GM18951 (cell line): ENCODE results near the gene SH3YL1.
"Not testable (repeated sequence)": the region's sequence is repeated elsewhere in the genome, so short reads cannot be mapped to it uniquely, and the experiment has no call there.

Source experiments
- POLR2A ChIP-seq: IDR thresholded peaks from 4 replicates; pipeline ENCODE4 v1.6.1; 2011; ENCODE audit warnings: mild to moderate bottlenecking; ENCODE audit not compliant: insufficient read length, insufficient read depth; ENCODE audit errors: extremely low read depth
- in situ Hi-C: fragments of 300-500 bp; cut with MboI; formaldehyde crosslinking; loops from one replicate; pipeline ENCODE4 v1.12.0; 2022; ENCODE audit warnings: low sequenced_read_pairs, mixed read lengths, inconsistent platforms; ENCODE audit not compliant: unreplicated experiment

SH3YL1 gene

DNA sequence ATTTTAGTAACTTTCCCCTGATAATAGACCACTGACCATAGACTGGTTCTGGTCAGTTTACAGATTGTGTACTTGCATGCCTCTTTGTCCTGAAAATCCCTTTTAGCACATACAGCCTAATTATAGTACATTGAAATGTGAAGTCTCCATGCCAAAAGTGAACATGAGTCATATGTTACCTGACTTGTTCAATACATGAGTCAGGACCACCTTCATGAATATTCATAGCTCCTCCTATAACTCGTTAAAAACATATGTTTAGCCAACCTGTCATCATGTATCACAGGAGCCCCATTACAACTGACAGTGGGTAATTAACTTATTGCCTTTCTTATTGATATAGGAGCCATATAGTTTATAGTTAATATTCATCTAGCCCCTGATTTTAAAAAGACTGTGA is 78.6 kb downstream of the SH3YL1 start:
- in situ Hi-C loops, result no loop called here
- no peak for TF ChIP-seq POLR2A

DNA sequence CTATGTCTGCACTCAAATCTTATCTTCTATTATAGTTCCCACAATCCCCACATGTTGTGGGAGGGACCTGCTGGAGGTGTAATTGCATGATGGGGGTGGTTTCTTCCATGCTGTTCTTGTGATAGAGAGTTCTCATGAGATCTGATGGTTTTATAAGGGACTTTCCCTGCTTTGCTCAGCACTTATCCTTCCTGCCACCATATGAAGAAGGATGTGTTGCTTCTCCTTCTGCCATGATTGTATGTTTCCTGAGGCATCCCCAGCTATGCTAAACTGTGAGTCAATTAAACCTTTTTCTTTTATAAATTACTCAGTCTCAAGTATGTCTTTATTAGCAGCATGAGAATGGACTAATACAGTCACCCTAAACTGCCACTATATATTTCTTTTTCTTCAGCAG is 79.1 kb downstream of the SH3YL1 start:
- TF ChIP-seq POLR2A, result no peak
- in situ Hi-C loops, result no loop called here

DNA sequence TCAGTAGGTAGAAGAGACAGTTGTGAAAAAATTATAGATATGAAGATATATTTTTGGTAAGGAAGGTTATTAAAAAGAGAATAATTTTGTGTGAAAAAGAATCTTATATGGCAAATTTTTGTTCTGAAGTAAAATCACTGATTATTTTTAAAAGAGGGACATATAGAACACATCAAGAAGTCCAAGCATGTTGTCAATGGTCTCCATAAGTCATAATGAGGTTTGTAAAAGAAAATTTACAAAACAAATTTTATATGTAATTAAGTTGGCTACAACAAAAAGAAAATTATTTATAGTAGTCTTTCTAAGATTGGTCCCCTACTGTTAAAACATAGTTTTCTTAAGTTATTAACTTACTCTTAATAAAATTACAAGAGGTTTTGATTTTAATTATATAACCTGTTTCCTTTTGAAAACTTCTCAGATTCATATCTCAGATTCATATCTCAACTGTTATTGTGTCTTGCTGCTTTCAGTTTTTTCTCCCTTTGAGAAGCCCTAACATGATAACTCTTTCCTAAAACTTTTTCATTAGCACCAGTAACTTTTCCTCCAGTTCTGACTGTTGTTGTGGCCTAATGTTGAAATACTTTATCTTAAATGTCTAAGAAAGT is 81.2 kb downstream of the SH3YL1 start:
- in situ Hi-C loops, result no loop called here
- no peak for TF ChIP-seq POLR2A

DNA sequence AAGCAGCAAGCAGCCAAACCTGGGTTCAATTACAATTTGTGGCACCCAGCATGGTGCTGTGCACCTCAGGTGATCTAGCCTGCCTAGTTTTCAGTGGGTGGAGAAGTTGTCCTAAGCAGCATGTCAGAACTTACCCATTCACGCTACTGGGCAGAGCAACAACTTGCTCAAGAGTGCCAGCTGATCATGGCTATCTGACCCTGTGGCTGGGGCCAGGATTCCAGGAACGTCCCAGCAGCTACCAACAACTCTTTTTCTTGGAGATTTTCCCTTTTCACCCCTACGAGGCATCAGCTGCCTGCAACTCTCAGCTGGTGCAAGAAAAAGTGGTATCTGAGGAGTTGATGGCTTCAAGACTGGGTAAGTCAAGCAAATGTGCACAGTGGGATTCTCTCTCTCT is 83.5 kb downstream of the SH3YL1 start:
- TF ChIP-seq POLR2A, result no peak
- in situ Hi-C loops, result no loop called here

DNA sequence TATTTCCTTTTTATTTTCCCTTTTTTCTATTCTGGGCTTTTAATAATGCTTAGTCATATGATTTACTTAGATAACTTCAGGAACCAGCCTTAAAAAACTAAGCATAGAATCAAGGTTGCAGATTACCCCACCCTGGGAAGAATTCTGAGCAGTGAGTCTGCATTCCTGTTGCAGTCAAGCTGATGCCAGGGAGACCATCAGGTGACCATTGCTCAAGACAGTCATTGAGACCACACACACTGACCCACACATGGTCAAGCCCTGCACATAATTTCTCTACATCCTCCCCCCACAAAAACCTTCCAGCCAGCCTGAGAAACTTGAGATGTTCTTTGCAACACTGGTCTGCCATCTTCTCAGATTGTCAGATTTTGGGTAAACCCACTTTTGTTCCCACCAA is 83.9 kb downstream of the SH3YL1 start:
- in situ Hi-C loops, result no loop called here
- no peak for TF ChIP-seq POLR2A

DNA sequence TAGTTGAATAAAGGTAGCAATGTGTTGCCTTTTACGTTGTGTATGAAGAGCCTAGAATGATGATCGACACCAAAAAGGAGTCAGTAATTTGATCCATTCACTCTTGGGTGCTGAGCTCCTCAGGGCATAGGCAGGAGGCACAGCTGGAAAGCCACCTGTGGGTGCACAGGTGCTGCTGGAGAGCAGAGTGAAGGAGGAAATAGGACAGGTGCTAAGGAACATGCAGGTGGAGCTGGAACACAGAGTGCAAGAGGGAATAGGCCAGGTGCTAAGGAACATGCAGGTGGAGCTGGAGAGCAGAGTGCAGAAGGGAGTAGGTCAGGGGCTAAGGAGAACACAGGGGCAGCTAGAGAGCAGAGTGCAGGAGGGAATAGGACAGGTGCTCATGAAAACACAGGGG is 86.1 kb downstream of the SH3YL1 start:
- in situ Hi-C loops, result no loop called here
- TF ChIP-seq POLR2A, result no peak

DNA sequence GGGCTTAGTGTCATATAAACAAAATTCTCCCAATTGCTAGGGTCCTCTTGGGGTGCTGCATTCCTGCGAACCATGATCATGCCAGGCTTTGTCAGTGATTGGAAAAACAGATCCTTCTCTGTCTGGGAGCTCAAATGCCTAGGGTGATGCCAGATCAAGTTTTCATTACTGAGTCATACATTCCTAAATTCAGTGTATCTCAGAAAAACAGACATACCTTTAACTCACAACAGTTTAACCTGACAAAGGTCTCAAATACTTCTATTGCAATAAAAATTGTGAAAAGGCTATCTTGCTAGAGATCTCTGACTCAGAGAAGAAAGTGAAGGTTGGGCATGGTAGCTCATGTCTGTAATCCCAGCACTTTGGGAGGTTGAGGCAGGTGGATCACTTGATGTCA is 86.9 kb downstream of the SH3YL1 start:
- in situ Hi-C loops, result no loop called here
- TF ChIP-seq POLR2A, result no peak

DNA sequence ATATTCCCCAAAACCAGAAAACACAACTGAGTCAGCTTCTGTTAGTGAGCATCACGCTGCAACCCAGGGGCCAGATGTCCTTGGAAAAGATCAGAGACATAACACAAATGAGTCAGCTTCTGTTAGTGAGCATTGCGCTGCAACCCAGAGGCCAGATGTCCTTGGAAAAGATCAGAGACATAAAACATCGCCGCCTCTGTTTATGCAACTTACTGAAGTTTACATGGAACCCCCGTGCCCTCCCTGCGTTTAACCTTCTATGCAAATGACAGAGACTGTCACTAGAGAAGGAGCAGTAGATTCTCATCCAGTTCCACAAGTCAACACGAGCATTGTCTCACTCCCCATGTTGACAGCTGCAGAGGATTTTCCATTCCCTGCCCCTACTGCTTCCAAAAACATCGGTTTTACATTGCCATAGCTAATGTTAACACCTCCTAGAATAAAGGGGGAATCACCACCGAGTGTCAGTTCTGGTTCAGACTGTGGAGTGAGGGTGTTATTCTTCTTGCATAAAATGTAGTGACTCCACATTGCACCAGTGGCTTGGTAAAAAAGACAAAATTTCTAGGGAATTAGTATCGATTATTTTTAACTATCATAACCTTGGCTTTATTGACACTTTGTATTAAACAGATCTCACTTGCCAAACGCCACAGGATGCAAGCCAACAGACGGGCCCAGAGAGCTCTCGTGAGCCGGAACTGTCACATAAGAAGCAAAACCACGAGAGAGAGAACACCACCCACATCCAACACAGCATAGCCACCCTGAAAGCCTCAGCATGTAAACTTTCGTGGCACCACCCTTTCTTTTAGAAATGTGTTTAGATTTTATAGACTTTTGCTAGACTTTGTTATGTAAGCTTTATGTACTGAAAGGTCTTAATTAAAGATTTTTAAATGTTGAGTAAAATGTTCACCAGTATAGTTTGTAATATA is 87.7 kb downstream of the SH3YL1 start:
- in situ Hi-C loops, result no loop called here
- no peak for TF ChIP-seq POLR2A

DNA sequence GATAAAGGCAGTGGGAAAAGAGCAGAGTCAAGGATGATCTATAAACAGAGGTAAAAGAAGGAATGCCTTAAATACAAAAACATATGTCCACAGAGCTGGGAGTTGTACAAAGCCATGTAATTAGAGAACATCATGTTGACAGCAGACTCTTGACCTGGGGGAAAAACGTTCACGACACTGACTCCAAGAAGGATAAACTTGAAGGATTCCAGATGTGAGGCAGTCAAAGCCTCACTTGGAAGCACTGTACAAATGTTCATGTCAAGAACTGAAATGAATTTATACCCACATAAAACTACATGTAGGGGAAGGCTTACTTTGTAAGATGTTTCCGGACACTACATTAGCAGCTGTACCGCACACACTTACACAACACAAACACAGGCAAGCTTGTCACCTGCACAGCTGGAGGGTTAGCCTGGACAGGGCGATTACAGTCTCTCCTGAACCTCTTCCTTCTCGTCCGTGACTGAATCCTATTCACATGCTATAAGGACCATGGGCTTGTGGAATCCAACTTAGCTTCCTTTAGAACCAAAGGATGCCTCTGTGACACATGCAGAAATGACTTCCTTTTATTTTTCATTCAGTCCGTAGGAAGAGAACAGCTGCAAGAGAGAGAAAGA is 88.6 kb downstream of the SH3YL1 start:
- in situ Hi-C loops, result no loop called here
- TF ChIP-seq POLR2A, result no peak

DNA sequence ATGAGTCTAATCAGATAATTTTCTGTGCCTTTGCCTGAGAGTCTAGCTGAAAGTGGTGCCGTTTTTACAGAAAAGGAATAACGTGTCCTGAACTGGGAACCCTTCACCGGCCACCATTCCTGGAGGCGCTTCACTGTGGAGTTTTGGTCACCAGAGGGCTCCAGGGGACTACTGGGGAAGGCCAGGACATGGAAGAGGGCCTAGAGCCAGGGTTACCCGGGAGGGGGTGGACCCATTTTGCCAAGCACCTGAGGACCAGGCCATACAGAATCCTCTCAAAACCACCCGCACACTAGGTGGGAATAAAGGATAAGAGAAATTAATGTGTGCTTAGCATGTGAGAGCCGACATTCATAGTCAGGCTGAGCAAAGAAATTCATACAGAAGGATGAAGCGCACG is 91.7 kb downstream of the SH3YL1 start:
- in situ Hi-C loops, result not testable (repeated sequence)

DNA sequence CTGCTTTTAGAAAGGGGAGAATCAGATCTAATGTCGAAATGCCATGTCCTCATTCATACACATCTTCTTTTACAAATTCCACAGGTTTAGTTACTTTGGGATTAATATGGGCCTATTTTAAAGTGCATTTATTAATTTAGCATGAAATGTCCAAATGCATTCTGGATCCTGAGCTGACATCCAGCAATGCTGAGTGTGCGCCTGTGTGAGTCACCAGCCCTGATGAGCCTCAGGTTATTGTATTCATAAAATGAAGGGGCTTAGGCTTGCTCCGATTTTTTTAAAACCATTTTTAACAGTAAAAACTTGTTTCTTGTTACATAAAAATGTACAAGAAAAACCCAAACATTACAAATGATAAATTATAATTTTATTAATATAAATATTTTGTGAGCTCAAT is 94.1 kb downstream of the SH3YL1 start:
- TF ChIP-seq POLR2A, result no peak
- in situ Hi-C loops, result no loop called here
